ENCODE measurements around the gene ARHGAP26. TPM values are rescaled to one million over a fixed set of nuclear protein-coding genes. Genes with fewer than 3 reads are reported as not detected.
A peak's percentile ranks its signal among the peaks of the same experiment; 100 is the strongest.

Gene ARHGAP26
- total RNA-seq, 4 donors from 2014 or later: 22.3 to 40.7 (median 28.2) TPM

DNA sequence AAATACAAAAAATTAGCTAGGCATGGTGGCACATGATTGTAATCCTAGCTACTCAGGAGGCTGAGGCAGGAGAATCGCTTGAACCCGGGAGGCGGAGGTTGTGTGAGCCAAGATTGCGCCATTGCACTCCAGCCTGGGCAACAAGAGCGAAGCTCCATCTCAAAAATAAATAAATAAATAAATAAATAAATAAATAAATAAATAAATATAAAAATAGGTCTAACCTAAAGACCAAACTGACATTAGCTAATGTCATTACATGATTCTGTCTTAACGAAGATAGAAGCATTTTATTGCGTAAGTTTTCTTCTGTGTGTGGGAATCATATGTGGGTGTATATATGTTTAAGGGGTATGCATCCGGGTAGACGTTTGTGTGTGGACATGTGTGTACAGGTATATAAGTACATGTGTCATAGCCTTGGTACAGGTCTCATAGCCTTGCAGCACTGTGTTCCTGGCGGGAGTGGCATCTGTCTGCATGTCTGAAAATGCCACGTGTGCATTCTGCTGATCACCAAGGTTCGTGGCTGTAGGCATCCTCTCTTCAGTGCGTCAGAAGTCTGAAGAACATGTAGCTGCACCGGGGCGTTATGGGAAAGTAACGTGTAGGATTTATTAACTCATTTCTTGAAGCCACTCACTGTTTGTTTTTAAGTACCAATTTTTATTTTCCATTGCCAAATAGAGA, 335.2 kb downstream of the ARHGAP26 start:
- 87% methylated on average over 16 of the region's 16 CpGs for WGBS
- intact Hi-C loops (cut with DNase I): loop anchor here (5.0 kb wide), 1 partner anchor 297 kb away; the partner anchor contains the start of gene NR3C1
- Histone ChIP-seq H3K4me3 (no peak overlapping the region), H3K4me1 (peaks cover 11 to 35% (median 20%) of the 10 kb centered on the region in 4 donors), H3K27ac (replicated peaks in 1 of 4) (no peak overlapping the region), H3K9me3 (no peaks in the 10 kb centered on the region), H3K27me3 (no peaks in the 10 kb centered on the region), H3K36me3 (peaks cover 0 to 7% (median 0%) of the 10 kb centered on the region in 4 donors)
- no peak for DNase-seq (ENCODE audit: extremely low spot score)
- no peak for TF ChIP-seq EP300 (IDR thresholded peaks at IDR 0.05)
- TF ChIP-seq, protein P1, sequence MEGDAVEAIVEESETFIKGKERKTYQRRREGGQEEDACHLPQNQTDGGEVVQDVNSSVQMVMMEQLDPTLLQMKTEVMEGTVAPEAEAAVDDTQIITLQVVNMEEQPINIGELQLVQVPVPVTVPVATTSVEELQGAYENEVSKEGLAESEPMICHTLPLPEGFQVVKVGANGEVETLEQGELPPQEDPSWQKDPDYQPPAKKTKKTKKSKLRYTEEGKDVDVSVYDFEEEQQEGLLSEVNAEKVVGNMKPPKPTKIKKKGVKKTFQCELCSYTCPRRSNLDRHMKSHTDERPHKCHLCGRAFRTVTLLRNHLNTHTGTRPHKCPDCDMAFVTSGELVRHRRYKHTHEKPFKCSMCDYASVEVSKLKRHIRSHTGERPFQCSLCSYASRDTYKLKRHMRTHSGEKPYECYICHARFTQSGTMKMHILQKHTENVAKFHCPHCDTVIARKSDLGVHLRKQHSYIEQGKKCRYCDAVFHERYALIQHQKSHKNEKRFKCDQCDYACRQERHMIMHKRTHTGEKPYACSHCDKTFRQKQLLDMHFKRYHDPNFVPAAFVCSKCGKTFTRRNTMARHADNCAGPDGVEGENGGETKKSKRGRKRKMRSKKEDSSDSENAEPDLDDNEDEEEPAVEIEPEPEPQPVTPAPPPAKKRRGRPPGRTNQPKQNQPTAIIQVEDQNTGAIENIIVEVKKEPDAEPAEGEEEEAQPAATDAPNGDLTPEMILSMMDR (IDR thresholded peaks at IDR 0.05): no peak
- TF ChIP-seq POLR2A (IDR thresholded peaks at IDR 0.05; ENCODE audit: low read depth): no peak
- TF ChIP-seq POLR2AphosphoS5 (IDR thresholded peaks at IDR 0.05): no peak

DNA sequence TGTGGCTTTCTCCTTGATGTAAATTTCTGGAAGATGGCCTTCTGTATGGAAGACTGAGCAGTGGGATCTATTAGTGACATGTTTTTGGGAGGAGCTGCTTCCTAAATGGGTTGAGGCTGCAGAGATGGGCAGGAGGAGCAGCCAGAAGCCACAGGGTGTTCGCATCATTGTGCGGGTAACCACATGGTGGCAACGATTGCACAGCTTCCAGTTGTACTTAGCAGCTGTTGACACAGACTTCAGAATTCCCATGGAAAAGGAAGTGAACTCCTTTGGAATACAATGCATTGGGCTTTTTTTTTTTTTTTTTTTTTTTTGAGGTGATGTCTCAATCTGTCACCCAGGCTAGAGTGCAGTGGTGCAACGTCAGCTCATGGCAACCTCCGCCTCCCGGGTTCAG, 336.0 kb downstream of the ARHGAP26 start:
- H3K36me3 ChIP-seq: peaks cover 0 to 7% (median 0%) of the 10 kb centered on the region in 4 donors
- peaks cover 15 to 42% (median 28%) of the 10 kb centered on the region in 4 donors for H3K4me1 ChIP-seq
- DNase-seq (ENCODE audit: extremely low spot score): no peak
- TF ChIP-seq EP300 (IDR thresholded peaks at IDR 0.05) (no peak), POLR2A (IDR thresholded peaks at IDR 0.05; ENCODE audit: low read depth) (no peak), POLR2AphosphoS5 (IDR thresholded peaks at IDR 0.05) (peak in 1 of 2 donors; percentile 44)
- TF ChIP-seq, protein P1 (IDR thresholded peaks at IDR 0.05): peak in 1 of 3 experiments; percentile 25
- no peak overlapping the region for H3K27ac ChIP-seq (replicated peaks in 1 of 4)
- 82% methylated on average over 6 of the region's 6 CpGs for WGBS
- H3K27me3 ChIP-seq: no peaks in the 10 kb centered on the region
- no peak overlapping the region for H3K4me3 ChIP-seq
- intact Hi-C loops (cut with DNase I): loop anchor here (5.0 kb wide), 1 partner anchor 296 kb away; the partner anchor contains the start of gene NR3C1
- no peaks in the 10 kb centered on the region for H3K9me3 ChIP-seq

DNA sequence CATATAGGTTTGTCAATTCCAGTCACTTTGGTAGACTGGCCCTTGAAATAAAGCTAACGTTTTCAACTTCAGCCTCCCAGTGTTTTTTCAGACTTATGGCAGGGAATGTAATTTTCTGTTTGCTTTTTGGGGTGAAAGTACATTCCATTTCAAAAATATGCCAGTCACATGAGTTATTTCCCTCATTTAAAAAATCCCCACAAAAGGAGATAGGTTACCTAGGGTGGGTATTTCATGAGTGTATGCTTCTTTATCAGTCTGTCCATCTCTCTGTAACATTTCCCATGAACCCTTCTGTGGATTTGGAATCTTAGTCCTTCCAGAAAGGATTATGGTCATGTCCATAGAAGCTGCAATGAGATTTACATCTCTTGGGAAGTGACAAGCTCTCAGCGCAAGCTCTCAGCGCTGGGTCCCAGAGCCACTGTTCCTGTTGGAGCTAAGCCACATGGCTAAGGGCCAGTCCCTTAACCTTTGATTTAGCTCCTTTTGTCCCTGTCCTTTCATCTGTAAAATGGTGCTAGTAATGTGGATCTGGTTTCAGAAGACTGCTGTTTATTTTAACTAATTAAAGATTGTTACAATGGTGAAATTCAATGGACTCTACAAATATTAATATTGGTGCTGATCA, 338.4 kb downstream of the ARHGAP26 start:
- no peak for TF ChIP-seq POLR2A (IDR thresholded peaks at IDR 0.05; ENCODE audit: low read depth)
- DNase-seq (ENCODE audit: extremely low spot score): no peak
- 65% methylated on average over 3 of the region's 3 CpGs for WGBS
- no peak overlapping the region for H3K4me3 ChIP-seq
- H3K27me3 ChIP-seq: no peaks in the 10 kb centered on the region
- H3K9me3 ChIP-seq: no peaks in the 10 kb centered on the region
- H3K4me1 ChIP-seq: peaks cover 15 to 50% (median 29%) of the 10 kb centered on the region in 4 donors
- H3K27ac ChIP-seq (replicated peaks in 1 of 4): no peak overlapping the region
- intact Hi-C loops (cut with DNase I): loop anchor here (5.0 kb wide), 1 partner anchor 294 kb away; the partner anchor contains the start of gene NR3C1
- H3K36me3 ChIP-seq: no peaks in the 10 kb centered on the region

DNA sequence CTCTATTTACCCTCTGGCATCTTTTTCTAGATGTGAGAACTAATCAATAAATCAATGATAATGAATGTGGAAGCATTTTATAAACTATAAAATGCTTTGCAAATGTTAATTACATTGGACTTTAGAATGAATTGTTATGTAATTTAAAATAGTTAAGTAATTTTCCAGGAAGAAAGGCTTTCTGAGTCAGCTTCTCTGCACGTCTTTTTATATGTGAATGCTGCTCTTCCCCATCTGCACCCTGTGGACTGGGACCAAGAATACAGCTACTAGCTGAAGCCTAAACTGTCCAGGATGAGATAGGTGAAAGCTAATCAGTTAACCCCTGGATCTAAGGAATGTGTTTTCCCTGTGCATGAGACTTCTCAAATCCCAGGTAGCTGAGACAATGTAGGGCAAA, 340.4 kb downstream of the ARHGAP26 start:
- Histone ChIP-seq H3K36me3 (no peaks in the 10 kb centered on the region), H3K4me3 (no peak overlapping the region), H3K9me3 (no peaks in the 10 kb centered on the region), H3K4me1 (peaks cover 15 to 52% (median 29%) of the 10 kb centered on the region in 4 donors), H3K27me3 (no peaks in the 10 kb centered on the region), H3K27ac (replicated peaks in 1 of 4) (no peak overlapping the region)
- 17% methylated on average over 1 of the region's 1 CpG for whole genome bisulfite sequencing
- DNase-seq (ENCODE audit: extremely low spot score): no peak
- intact Hi-C loops (cut with DNase I): no loop called here
- TF ChIP-seq POLR2A (IDR thresholded peaks at IDR 0.05; ENCODE audit: low read depth) (no peak), POLR2AphosphoS5 (IDR thresholded peaks at IDR 0.05) (no peak), EP300 (IDR thresholded peaks at IDR 0.05) (no peak)
- TF ChIP-seq, protein P1 (IDR thresholded peaks at IDR 0.05): no peak

DNA sequence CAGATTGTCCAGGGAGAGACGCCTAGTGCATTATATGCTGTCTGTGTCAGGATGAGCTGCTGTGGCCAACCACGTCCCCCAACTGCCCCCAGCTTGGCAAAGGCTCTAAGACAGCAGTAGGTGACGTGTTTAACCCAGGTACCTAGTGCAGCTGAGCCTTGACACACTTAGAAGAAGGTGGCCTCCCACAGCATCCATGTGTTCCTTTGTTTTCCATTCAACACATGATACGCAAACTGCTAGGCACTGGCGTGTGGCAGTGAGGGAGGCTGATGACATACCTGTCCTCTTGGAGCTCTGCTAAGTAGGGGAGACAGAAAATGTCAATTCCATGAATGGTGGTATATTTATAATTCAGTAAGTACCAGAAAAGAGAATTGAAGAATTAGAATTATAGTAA, 341.6 kb downstream of the ARHGAP26 start:
- no peaks in the 10 kb centered on the region for H3K36me3 ChIP-seq
- no peaks in the 10 kb centered on the region for H3K9me3 ChIP-seq
- TF ChIP-seq POLR2A (IDR thresholded peaks at IDR 0.05; ENCODE audit: low read depth) (no peak), EP300 (IDR thresholded peaks at IDR 0.05) (no peak), POLR2AphosphoS5 (IDR thresholded peaks at IDR 0.05) (no peak)
- TF ChIP-seq, protein P1 (IDR thresholded peaks at IDR 0.05): no peak
- H3K27me3 ChIP-seq: no peaks in the 10 kb centered on the region
- H3K27ac ChIP-seq (replicated peaks in 1 of 4): no peak overlapping the region
- no peak for DNase-seq (ENCODE audit: extremely low spot score)
- H3K4me3 ChIP-seq: no peak overlapping the region
- WGBS: 97% methylated on average over 5 of the region's 5 CpGs
- intact Hi-C loops (cut with DNase I): no loop called here
- H3K4me1 ChIP-seq: peaks cover 12 to 51% (median 30%) of the 10 kb centered on the region in 4 donors
